AG09319 (cell line): ENCODE measurements around the gene RNASE7.

Experiments used
- DNase-seq: peaks from one replicate; pipeline ENCODE4 v3.0.0-alpha.2; 2010; ENCODE audit warnings: low read depth; ENCODE audit errors: extremely low read depth
- TF ChIP-seq, protein P1 (sequence below): IDR thresholded peaks from 2 replicates; pipeline ENCODE4 v1.5.1; 2011; ENCODE audit warnings: low read depth, mild to moderate bottlenecking, inconsistent platforms, low read length, moderate library complexity

RNASE7 gene

GRCh38 chr14:21090194-21090939, 48.2 kb downstream of the RNASE7 start:
- DNase-seq, result no peak

DNA sequence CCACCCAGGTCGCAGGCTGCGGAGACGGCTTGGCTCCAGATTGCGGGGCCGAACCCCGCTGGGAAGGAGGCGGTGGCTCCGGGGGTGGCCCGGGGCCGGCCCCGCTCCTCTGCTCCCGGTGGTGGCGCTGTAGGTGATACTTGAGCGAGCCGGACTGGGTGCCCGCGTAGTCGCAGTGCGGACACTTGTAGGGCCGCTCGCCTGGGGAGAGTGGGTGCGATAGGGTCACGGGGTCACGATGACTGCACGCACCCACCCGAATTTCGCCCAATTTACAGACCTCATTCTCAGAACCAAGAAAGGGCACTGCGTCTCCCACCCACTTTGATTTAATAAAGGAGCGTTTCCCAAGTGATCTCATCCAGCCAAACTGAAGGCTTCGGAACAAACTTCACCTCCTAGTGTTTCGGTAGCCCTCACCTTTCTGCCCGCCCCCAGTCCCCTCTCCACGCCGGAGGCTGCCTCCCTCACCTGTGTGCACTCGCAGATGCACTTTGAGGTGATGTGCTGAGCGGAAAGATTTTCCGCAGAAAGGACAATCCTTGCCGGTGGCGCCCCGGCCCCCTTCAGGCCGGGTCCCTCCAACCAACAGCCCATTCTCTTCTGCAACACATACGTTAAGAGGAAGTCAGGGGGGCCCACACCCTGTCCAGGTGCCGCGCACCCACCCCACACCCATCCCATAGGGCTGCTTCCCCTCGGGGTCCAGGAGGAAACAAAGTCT, 48.9 kb downstream of the RNASE7 start:
- TF ChIP-seq, protein P1, sequence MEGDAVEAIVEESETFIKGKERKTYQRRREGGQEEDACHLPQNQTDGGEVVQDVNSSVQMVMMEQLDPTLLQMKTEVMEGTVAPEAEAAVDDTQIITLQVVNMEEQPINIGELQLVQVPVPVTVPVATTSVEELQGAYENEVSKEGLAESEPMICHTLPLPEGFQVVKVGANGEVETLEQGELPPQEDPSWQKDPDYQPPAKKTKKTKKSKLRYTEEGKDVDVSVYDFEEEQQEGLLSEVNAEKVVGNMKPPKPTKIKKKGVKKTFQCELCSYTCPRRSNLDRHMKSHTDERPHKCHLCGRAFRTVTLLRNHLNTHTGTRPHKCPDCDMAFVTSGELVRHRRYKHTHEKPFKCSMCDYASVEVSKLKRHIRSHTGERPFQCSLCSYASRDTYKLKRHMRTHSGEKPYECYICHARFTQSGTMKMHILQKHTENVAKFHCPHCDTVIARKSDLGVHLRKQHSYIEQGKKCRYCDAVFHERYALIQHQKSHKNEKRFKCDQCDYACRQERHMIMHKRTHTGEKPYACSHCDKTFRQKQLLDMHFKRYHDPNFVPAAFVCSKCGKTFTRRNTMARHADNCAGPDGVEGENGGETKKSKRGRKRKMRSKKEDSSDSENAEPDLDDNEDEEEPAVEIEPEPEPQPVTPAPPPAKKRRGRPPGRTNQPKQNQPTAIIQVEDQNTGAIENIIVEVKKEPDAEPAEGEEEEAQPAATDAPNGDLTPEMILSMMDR, result no peak
- DNase-seq, result no peak

More at GRCh38 chr14:21090194-21090939, 48.2 kb downstream of the RNASE7 start:
- TF ChIP-seq, protein P1, result peak; percentile 45

GRCh38 chr14:21091821-21092272, 49.7 kb downstream of the RNASE7 start:
- no peak for DNase-seq
- TF ChIP-seq, protein P1, result no peak

- TF ChIP-seq, protein P1, result no peak; the same call in none of the 2 replicates
- DNase-seq, result no peak
Observed at GRCh38 chr14:21092273-21093011, 50.3 kb downstream of the RNASE7 start.

- TF ChIP-seq, protein P1, result no peak
- DNase-seq, result no peak
Observed at GRCh38 chr14:21093018-21093417, 50.9 kb downstream of the RNASE7 start.
